CD4-positive, alpha-beta memory T cell (primary cell): ENCODE measurements around the gene FGGY. TPM values are rescaled to one million over a fixed set of nuclear protein-coding genes. Genes with fewer than 3 reads are reported as not detected.

Source experiments
- CTCF ChIA-PET: fragments of 350-600 bp; sonication (Branson Sonifier 250); formaldehyde crosslinking; loops from one replicate; lab custom pipeline; 2021; ENCODE audit warnings: inconsistent platforms; ENCODE audit not compliant: partially characterized antibody; lab: Charles Lee
- POLR2A ChIA-PET: fragments of 350-600 bp; sonication (Branson Sonifier 250); formaldehyde crosslinking; loops from one replicate; lab custom pipeline; 2021; ENCODE audit not compliant: partially characterized antibody; lab: Charles Lee
- DNase-seq, 5 donors: peaks; one replicate each; pipeline versions ENCODE4 v3.0.0 to v3.0.0-alpha.2; 2020 to 2022; ENCODE audit warnings: mixed read lengths in 1 of 5
- H3K27ac ChIP-seq: one replicate; pipeline ENCODE4 v1.7.0; 2013; ENCODE audit warnings: low read depth, low read length
- H3K27me3 ChIP-seq: 2 replicates; pipeline ENCODE4 v1.7.0; 2013; ENCODE audit warnings: mild to moderate bottlenecking, low read length, moderate library complexity; ENCODE audit not compliant: insufficient read depth
- H3K36me3 ChIP-seq: 2 replicates; pipeline ENCODE4 v1.7.0; 2013; ENCODE audit warnings: mild to moderate bottlenecking, low read length, moderate library complexity; ENCODE audit not compliant: insufficient read depth
- H3K4me1 ChIP-seq: 2 replicates; pipeline ENCODE4 v1.7.0; 2013; ENCODE audit warnings: mild to moderate bottlenecking, low read length, moderate library complexity; ENCODE audit not compliant: insufficient read depth
- H3K4me3 ChIP-seq, 2 donors: one replicate each; pipeline ENCODE4 v1.7.0; 2013; ENCODE audit warnings: low read length in 2 of 2, mild to moderate bottlenecking in 1 of 2
- H3K9me3 ChIP-seq, 2 donors: one replicate each; pipeline ENCODE4 v1.7.0; 2013; ENCODE audit warnings: low read length in 2 of 2, control low read depth in 1 of 2; ENCODE audit not compliant: control insufficient read depth in 1 of 2
- H3K27ac Mint-ChIP-seq, 7 donors: one replicate each; pipeline ENCODE4 v1.8.0; 2020 to 2021; ENCODE audit warnings: mixed read lengths in 7 of 7, mild to moderate bottlenecking in 6 of 7, inconsistent platforms in 3 of 7, moderate library complexity in 3 of 7
- H3K27me3 Mint-ChIP-seq, 2 donors: one replicate each; pipeline ENCODE4 v1.8.0; 2020 to 2021; ENCODE audit warnings: mixed read lengths in 2 of 2
- H3K36me3 Mint-ChIP-seq, 2 donors: one replicate each; pipeline ENCODE4 v1.8.0; 2020 to 2021; ENCODE audit warnings: mixed read lengths in 2 of 2, inconsistent platforms in 1 of 2, mild to moderate bottlenecking in 1 of 2
- H3K4me1 Mint-ChIP-seq, 4 donors: one replicate each; pipeline ENCODE4 v1.8.0; 2020 to 2021; ENCODE audit warnings: mixed read lengths in 4 of 4, mild to moderate bottlenecking in 1 of 4
- H3K4me3 Mint-ChIP-seq, 8 donors: one replicate each; pipeline ENCODE4 v1.8.0; 2020 to 2021; ENCODE audit warnings: mixed read lengths in 8 of 8, mild to moderate bottlenecking in 7 of 8, moderate library complexity in 6 of 8, inconsistent platforms in 3 of 8
- H3K9me3 Mint-ChIP-seq, 8 donors: one replicate each; pipeline ENCODE4 v1.8.0; 2020 to 2021; ENCODE audit warnings: mixed read lengths in 8 of 8, mild to moderate bottlenecking in 5 of 8, inconsistent platforms in 3 of 8, moderate library complexity in 1 of 8
- intact Hi-C: fragments of 100-400 bp; cut with micrococcal nuclease; formaldehyde crosslinking; loops from one replicate; pipeline ENCODE4 v1.15.1; 2023
- polyA plus RNA-seq, 2 donors: library from polyadenylated mRNA; unstranded; fragments of 300-500 nt; fragmentation: Illumina TruSeq; gene quantifications; one replicate each; pipeline ENCODE4 v1.2.3, GENCODE V29; 2021
- total RNA-seq, 2 experiments: library from RNA; stranded (reverse); gene quantifications; one replicate each; pipeline ENCODE4 v1.2.3, GENCODE V29; 2021

FGGY gene
- total and polyA plus RNA-seq, 4 experiments from 2014 or later: 1.8 to 8.8 (median 3.6) TPM

DNA sequence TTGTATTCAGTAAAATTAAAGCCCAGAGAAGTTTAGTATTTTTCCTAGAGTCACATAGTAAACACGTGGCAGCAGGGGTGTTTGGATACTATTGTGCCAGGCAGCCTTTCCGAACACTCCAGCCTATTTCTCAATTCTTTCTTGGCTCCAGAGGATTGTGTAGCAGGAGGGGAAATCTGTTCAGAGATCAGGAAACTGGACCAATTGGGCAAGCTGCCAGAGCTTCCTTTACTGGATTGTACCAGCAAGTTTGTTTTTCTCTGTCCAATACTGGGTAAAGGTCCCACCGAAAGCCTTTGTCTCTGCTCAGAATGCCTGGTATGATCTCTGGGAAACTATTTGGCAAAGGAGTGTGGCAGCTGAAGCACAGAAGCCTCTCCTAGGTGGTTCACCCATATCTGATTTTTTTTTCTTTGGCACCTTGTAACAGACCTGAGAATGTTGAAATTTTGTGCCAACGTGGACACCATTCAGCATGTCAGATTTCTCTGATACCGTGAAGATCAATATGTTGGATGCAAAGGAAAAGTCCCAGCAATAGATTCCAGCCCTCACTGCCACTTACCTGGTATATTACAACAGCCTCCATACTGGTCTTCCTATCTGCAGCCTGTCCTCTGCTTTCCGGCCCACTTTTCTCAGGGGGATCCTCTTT lies 126.2 kb downstream of the FGGY start:
- Histone ChIP-seq H3K4me1 (no peaks in the 10 kb centered on the region), H3K27ac (no peak overlapping the region), H3K27me3 (no peaks in the 10 kb centered on the region), H3K9me3 (no peaks in the 10 kb centered on the region), H3K4me3 (no peak overlapping the region), H3K36me3 (no peaks in the 10 kb centered on the region)
- CTCF ChIA-PET: no interaction called here
- DNase-seq: no peak
- POLR2A ChIA-PET: no interaction called here
- Mint-ChIP-seq H3K27me3 (peaks cover 0 to 2% of the 10 kb centered on the region in 2 donors), H3K27ac (no peak overlapping the region), H3K4me3 (no peak overlapping the region), H3K4me1 (no peaks in the 10 kb centered on the region), H3K9me3 (no peaks in the 10 kb centered on the region), H3K36me3 (no peaks in the 10 kb centered on the region)
- intact Hi-C loops: no loop called here

GRCh38 chr1:59427155-59427554 lies 130.3 kb downstream of the FGGY start:
- no peak overlapping the region for H3K27ac ChIP-seq
- H3K27ac Mint-ChIP-seq: no peak overlapping the region
- ChIA-PET CTCF (no interaction called here), POLR2A (no interaction called here)
- no peaks in the 10 kb centered on the region for H3K9me3 ChIP-seq
- no peak overlapping the region for H3K4me3 ChIP-seq
- H3K36me3 ChIP-seq: no peaks in the 10 kb centered on the region
- no peaks in the 10 kb centered on the region for H3K27me3 ChIP-seq
- no peak overlapping the region for H3K4me3 Mint-ChIP-seq
- no peaks in the 10 kb centered on the region for H3K9me3 Mint-ChIP-seq
- H3K27me3 Mint-ChIP-seq: no peaks in the 10 kb centered on the region
- no peaks in the 10 kb centered on the region for H3K4me1 ChIP-seq
- intact Hi-C loops: no loop called here
- DNase-seq: no peak
- H3K36me3 Mint-ChIP-seq: no peaks in the 10 kb centered on the region
- no peaks in the 10 kb centered on the region for H3K4me1 Mint-ChIP-seq

- intact Hi-C loops: no loop called here
- no peak overlapping the region for H3K4me3 Mint-ChIP-seq
- Histone ChIP-seq H3K36me3 (no peaks in the 10 kb centered on the region), H3K4me1 (no peaks in the 10 kb centered on the region), H3K27me3 (no peaks in the 10 kb centered on the region), H3K27ac (no peak overlapping the region), H3K4me3 (no peak overlapping the region), H3K9me3 (no peaks in the 10 kb centered on the region)
- POLR2A ChIA-PET: no interaction called here
- no peaks in the 10 kb centered on the region for H3K36me3 Mint-ChIP-seq
- CTCF ChIA-PET: no interaction called here
- no peaks in the 10 kb centered on the region for H3K9me3 Mint-ChIP-seq
- no peak for DNase-seq
- peaks cover 0 to 4% (median 1%) of the 10 kb centered on the region in 4 donors for H3K4me1 Mint-ChIP-seq
- H3K27me3 Mint-ChIP-seq: no peaks in the 10 kb centered on the region
- no peak overlapping the region for H3K27ac Mint-ChIP-seq
Measured at GRCh38 chr1:59427784-59428183, 130.9 kb downstream of the FGGY start.

- H3K27ac Mint-ChIP-seq: no peak overlapping the region
- POLR2A ChIA-PET: no interaction called here
Measured at GRCh38 chr1:59428828-59429227, 131.9 kb downstream of the FGGY start.

GRCh38 chr1:59429656-59430055 lies 132.8 kb downstream of the FGGY start:
- no peak overlapping the region for H3K27ac Mint-ChIP-seq
- no peaks in the 10 kb centered on the region for H3K9me3 Mint-ChIP-seq
- intact Hi-C loops: no loop called here
- no peaks in the 10 kb centered on the region for H3K36me3 Mint-ChIP-seq
- H3K27me3 Mint-ChIP-seq: no peaks in the 10 kb centered on the region
- peaks cover 0 to 4% (median 1%) of the 10 kb centered on the region in 4 donors for H3K4me1 Mint-ChIP-seq
- H3K9me3 ChIP-seq: no peaks in the 10 kb centered on the region
- ChIA-PET CTCF (no interaction called here), POLR2A (no interaction called here)
- H3K4me3 Mint-ChIP-seq: no peak overlapping the region
- no peak for DNase-seq
- H3K27me3 ChIP-seq: no peaks in the 10 kb centered on the region
- no peak overlapping the region for H3K27ac ChIP-seq
- H3K4me1 ChIP-seq: no peaks in the 10 kb centered on the region
- no peaks in the 10 kb centered on the region for H3K36me3 ChIP-seq
- no peak overlapping the region for H3K4me3 ChIP-seq

More at GRCh38 chr1:59428828-59429227, 131.9 kb downstream of the FGGY start:
- DNase-seq: no peak
- H3K4me1 ChIP-seq: no peaks in the 10 kb centered on the region
- no peak overlapping the region for H3K4me3 Mint-ChIP-seq
- H3K9me3 ChIP-seq: no peaks in the 10 kb centered on the region
- no peaks in the 10 kb centered on the region for H3K9me3 Mint-ChIP-seq
- H3K36me3 ChIP-seq: no peaks in the 10 kb centered on the region
- H3K4me1 Mint-ChIP-seq: peaks cover 0 to 4% (median 1%) of the 10 kb centered on the region in 4 donors
- no peak overlapping the region for H3K27ac ChIP-seq
- H3K4me3 ChIP-seq: no peak overlapping the region
- H3K27me3 ChIP-seq: no peaks in the 10 kb centered on the region
- no peaks in the 10 kb centered on the region for H3K27me3 Mint-ChIP-seq
- intact Hi-C loops: no loop called here
- H3K36me3 Mint-ChIP-seq: no peaks in the 10 kb centered on the region
- CTCF ChIA-PET: no interaction called here

- POLR2A ChIA-PET: no interaction called here
- intact Hi-C loops: no loop called here
- H3K9me3 Mint-ChIP-seq: no peaks in the 10 kb centered on the region
Measured at GRCh38 chr1:59431566-59432294, 134.8 kb downstream of the FGGY start.

DNA sequence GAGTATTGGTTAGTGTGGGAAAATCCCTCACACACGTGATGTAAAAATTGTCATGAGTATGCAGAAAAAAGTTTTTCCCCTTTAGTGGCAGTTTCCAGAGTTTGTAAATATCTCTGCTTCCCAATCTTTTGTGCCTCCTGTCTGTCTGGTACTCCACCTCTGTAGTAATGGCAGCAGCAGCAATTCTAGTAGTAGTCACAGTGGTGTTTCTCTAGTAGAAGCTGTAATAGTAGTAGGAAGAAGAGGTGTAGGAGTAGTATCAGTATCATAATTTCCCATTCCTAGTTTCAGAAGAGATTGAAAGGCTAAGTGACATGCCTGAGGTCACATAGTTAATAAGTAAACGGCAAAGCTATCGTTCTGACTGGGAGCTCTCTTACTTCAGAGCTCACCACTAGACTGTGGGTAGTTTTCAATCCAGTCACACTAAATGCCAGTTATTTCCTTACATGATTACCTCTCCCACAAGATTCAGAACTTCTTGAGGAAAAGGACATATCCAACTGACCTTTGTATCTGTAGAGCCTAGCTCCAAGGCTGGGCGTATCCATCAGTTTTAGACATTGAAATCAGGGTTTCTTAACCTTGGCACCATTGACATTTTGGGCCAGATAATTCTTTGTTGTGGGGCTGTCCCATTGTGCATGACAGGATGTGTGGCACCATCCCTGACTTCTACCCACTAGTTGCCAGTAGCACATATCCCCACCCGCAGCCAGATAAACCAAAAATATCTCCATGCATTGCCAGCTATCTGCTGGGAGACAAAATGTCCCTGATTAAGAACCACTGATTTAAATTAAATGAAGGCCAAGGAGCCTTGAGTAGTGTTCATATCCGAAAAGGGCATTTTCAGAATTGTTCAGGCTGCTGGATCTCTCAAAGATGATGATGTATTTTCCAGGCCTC lies 135.9 kb downstream of the FGGY start:
- Histone ChIP-seq H3K27me3 (no peaks in the 10 kb centered on the region), H3K27ac (no peak overlapping the region), H3K4me3 (no peak overlapping the region), H3K9me3 (no peaks in the 10 kb centered on the region), H3K36me3 (no peaks in the 10 kb centered on the region), H3K4me1 (no peaks in the 10 kb centered on the region)
- peaks cover 0 to 2% of the 10 kb centered on the region in 2 donors for H3K27me3 Mint-ChIP-seq
- ChIA-PET POLR2A (no interaction called here), CTCF (interaction anchor here (0.8 kb wide), 1 partner anchor 73 kb away, joined by 3 read pairs; no protein-coding TSS in a partner anchor)
- no peak overlapping the region for H3K4me3 Mint-ChIP-seq
- DNase-seq: no peak
- intact Hi-C loops: no loop called here
- H3K9me3 Mint-ChIP-seq: no peaks in the 10 kb centered on the region
- peaks cover 0 to 4% (median 1%) of the 10 kb centered on the region in 4 donors for H3K4me1 Mint-ChIP-seq
- H3K27ac Mint-ChIP-seq: no peak overlapping the region
- H3K36me3 Mint-ChIP-seq: no peaks in the 10 kb centered on the region

More at GRCh38 chr1:59431566-59432294, 134.8 kb downstream of the FGGY start:
- no peaks in the 10 kb centered on the region for H3K36me3 Mint-ChIP-seq
- H3K27ac ChIP-seq: no peak overlapping the region
- H3K4me1 Mint-ChIP-seq: peaks cover 0 to 4% (median 1%) of the 10 kb centered on the region in 4 donors
- H3K4me1 ChIP-seq: no peaks in the 10 kb centered on the region
- no peak overlapping the region for H3K4me3 Mint-ChIP-seq
- no peaks in the 10 kb centered on the region for H3K36me3 ChIP-seq
- no peaks in the 10 kb centered on the region for H3K27me3 ChIP-seq
- no peak for DNase-seq
- no peak overlapping the region for H3K27ac Mint-ChIP-seq
- H3K9me3 ChIP-seq: no peaks in the 10 kb centered on the region
- CTCF ChIA-PET: interaction anchor here (0.8 kb wide), 1 partner anchor 72 kb away, joined by 3 read pairs; no protein-coding TSS in a partner anchor
- H3K4me3 ChIP-seq: no peak overlapping the region
- H3K27me3 Mint-ChIP-seq: peaks cover 0 to 2% of the 10 kb centered on the region in 2 donors
